Neural cell (in vitro differentiated cells): ENCODE results near the gene SMR3A. TPM values are rescaled to one million over a fixed set of nuclear protein-coding genes. Genes with fewer than 3 reads are reported as not detected.

Experiments
- H2AFZ ChIP-seq: fragments of 200-600, 300-800 bp; sonication (generic), shearing (Covaris generic); 2 replicates; pipeline ENCODE4 v1.6.0; 2014; ENCODE audit warnings: low read depth, mild to moderate bottlenecking, antibody characterized with exemption, low read length, moderate library complexity
- H3F3A ChIP-seq: fragments of 200-600 bp; shearing (Covaris generic); 2 replicates; pipeline ENCODE4 v1.6.1; 2016; ENCODE audit warnings: mild to moderate bottlenecking, moderate library complexity, mixed read lengths, antibody characterized with exemption, low read length; ENCODE audit not compliant: insufficient read depth, poor library complexity, severe bottlenecking
- H3K27ac ChIP-seq: fragments of 200-600, 300-800 bp; sonication (generic), shearing (Covaris generic); 2 replicates; pipeline ENCODE4 v1.5.1; 2014; ENCODE audit warnings: mild to moderate bottlenecking, low read length, moderate library complexity
- H3K27me3 ChIP-seq: fragments of 300-800, 200-600 bp; sonication (generic), shearing (Covaris generic); 2 replicates; pipeline ENCODE4 v1.6.0; 2014; ENCODE audit warnings: mild to moderate bottlenecking, low read depth, low read length, moderate library complexity; ENCODE audit not compliant: insufficient read depth
- H3K36me3 ChIP-seq: fragments of 300-800, 200-600 bp; sonication (generic), shearing (Covaris generic); 2 replicates; pipeline ENCODE4 v1.5.1; 2014; ENCODE audit warnings: mild to moderate bottlenecking, antibody characterized with exemption, low read length, moderate library complexity; ENCODE audit not compliant: insufficient read depth
- H3K4me2 ChIP-seq: fragments of 300-800, 200-600 bp; sonication (generic), shearing (Covaris generic); 2 replicates; pipeline ENCODE4 v1.6.0; 2014; ENCODE audit warnings: mild to moderate bottlenecking, low read length
- H3K4me3 ChIP-seq: fragments of 300-800, 200-600 bp; sonication (generic), shearing (Covaris generic); 2 replicates; pipeline ENCODE4 v1.5.1; 2014; ENCODE audit warnings: mild to moderate bottlenecking, low read length, moderate library complexity
- H3K79me2 ChIP-seq: fragments of 200-600 bp; shearing (Covaris generic); replicated peaks from 2 replicates; pipeline ENCODE4 v1.6.0; 2014; ENCODE audit warnings: mild to moderate bottlenecking, low read length, moderate library complexity; ENCODE audit not compliant: insufficient read depth
- H3K9ac ChIP-seq: fragments of 300-800, 200-600 bp; sonication (generic), shearing (Covaris generic); 2 replicates; pipeline ENCODE4 v1.6.1; 2016; ENCODE audit warnings: mild to moderate bottlenecking, low read length, mixed read lengths
- H3K9me2 ChIP-seq: fragments of 200-600 bp; shearing (Covaris generic); 2 replicates; pipeline ENCODE4 v1.6.1; 2016; ENCODE audit warnings: mild to moderate bottlenecking, low read length, mixed read lengths; ENCODE audit not compliant: insufficient read depth
- H3K9me3 ChIP-seq: fragments of 200-600, 300-800 bp; sonication (generic), shearing (Covaris generic); 2 replicates; pipeline ENCODE4 v1.6.1; 2016; ENCODE audit warnings: mild to moderate bottlenecking, mixed run types, low read length, moderate library complexity, mixed read lengths
- H4K20me1 ChIP-seq: fragments of 200-600 bp; shearing (Covaris generic); 2 replicates; pipeline ENCODE4 v1.6.1; 2016; ENCODE audit warnings: mild to moderate bottlenecking, mixed run types; ENCODE audit not compliant: insufficient read depth
- CTCF ChIP-seq: fragments of 450-650 bp; IDR thresholded peaks from 2 replicates; pipeline ENCODE4 v1.5.1; 2014; ENCODE audit warnings: antibody characterized with exemption, mild to moderate bottlenecking, moderate library complexity; ENCODE audit not compliant: poor library complexity, severe bottlenecking
- EP300 ChIP-seq: fragments of 450-650 bp; conservative IDR thresholded peaks from 2 replicates; pipeline ENCODE4 v1.6.1; 2014; ENCODE audit warnings: antibody characterized with exemption, mild to moderate bottlenecking, moderate library complexity; ENCODE audit not compliant: poor library complexity, severe bottlenecking
- EZH2 ChIP-seq: fragments of 200-600, 300-800 bp; shearing (Covaris generic), sonication (generic); IDR thresholded peaks from 2 replicates; pipeline ENCODE4 v1.6.1; 2014; ENCODE audit warnings: antibody characterized with exemption, low read length, borderline replicate concordance, mild to moderate bottlenecking; ENCODE audit not compliant: insufficient read depth, poor library complexity, severe bottlenecking
- MXI1 ChIP-seq: fragments of 450-650 bp; conservative IDR thresholded peaks from 2 replicates; pipeline ENCODE4 v1.6.1; 2014; ENCODE audit warnings: antibody characterized with exemption, mild to moderate bottlenecking; ENCODE audit not compliant: poor library complexity, severe bottlenecking
- POLR2AphosphoS5 ChIP-seq: IDR thresholded peaks from 2 replicates; pipeline ENCODE4 v1.6.1; 2012
- RAD21 ChIP-seq: fragments of 450-650 bp; conservative IDR thresholded peaks from 2 replicates; pipeline ENCODE4 v1.6.1; 2014; ENCODE audit warnings: antibody characterized with exemption, mild to moderate bottlenecking, moderate library complexity
- REST ChIP-seq: IDR thresholded peaks from 2 replicates; pipeline ENCODE4 v1.6.1; 2012; ENCODE audit warnings: borderline replicate concordance
- SMC3 ChIP-seq: fragments of 450-650 bp; conservative IDR thresholded peaks from 2 replicates; pipeline ENCODE4 v1.6.1; 2014; ENCODE audit warnings: antibody characterized with exemption, mild to moderate bottlenecking, moderate library complexity; ENCODE audit not compliant: poor library complexity
- TAF1 ChIP-seq: IDR thresholded peaks from 2 replicates; pipeline ENCODE4 v1.6.1; 2012; ENCODE audit warnings: low read depth
- polyA plus RNA-seq: library from polyadenylated mRNA; depleted of rRNA; stranded (reverse); fragments of >200 nt; gene quantifications from 2 replicates; pipeline ENCODE4 v1.2.3, GENCODE V29; 2014

The SMR3A gene
- polyA plus RNA-seq, 1 donor from 2014 or later: not detected

DNA sequence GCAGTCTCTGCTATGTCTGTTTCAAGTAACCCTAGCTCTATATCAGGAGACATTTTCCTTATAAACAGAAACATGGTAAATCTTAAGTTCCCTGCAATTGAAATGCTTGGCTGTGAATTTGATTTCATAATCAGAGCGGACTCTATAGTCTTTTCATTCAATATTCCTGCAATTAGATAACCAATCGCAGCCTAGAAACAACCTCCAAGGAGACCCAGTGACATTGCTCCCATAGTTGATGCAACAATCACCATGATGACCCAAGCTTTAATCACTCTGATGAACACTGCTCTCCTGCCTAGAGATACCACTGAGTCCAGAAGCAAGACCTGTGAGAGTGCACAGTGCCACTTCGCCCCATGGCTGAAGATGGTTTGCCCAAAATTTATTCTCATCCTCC lies 25.9 kb upstream of the SMR3A start, which contains the start of gene CABS1:
Gene CABS1 (plus strand): TSS at position 301 of the 400 bp plus-strand sequence. CDS start 59 bp downstream, at position 360.
- Histone ChIP-seq H3F3A (no peaks in the 10 kb centered on the region), H3K9me2 (no peaks in the 10 kb centered on the region), H3K9ac (no peak within 1 kb of the TSS), H3K27me3 (no peaks in the 10 kb centered on the region), H3K36me3 (no peaks in the 10 kb centered on the region), H3K4me2 (no peak within 1 kb of the TSS), H3K27ac (no peak within 1 kb of the TSS), H2AFZ (no peak within 1 kb of the TSS), H3K4me3 (no peak within 1 kb of the TSS), H3K79me2 (no peaks in the 10 kb centered on the region), H4K20me1 (no peaks in the 10 kb centered on the region), H3K9me3 (no peaks in the 10 kb centered on the region)
- TF ChIP-seq CTCF: no peak
- no peak for TF ChIP-seq REST
- no peak for TF ChIP-seq EP300
- TF ChIP-seq MXI1: no peak
- no peak for TF ChIP-seq SMC3
- TF ChIP-seq TAF1: no peak
- TF ChIP-seq POLR2AphosphoS5: no peak
- TF ChIP-seq RAD21: no peak
- no peak for TF ChIP-seq EZH2

GRCh38 chr4:70336043-70336442 lies 24.5 kb upstream of the SMR3A start:
- Histone ChIP-seq H3K4me2 (no peak overlapping the region), H2AFZ (no peak overlapping the region), H3K79me2 (no peaks in the 10 kb centered on the region), H4K20me1 (no peaks in the 10 kb centered on the region), H3K27ac (no peak overlapping the region), H3K9ac (no peak overlapping the region), H3F3A (no peaks in the 10 kb centered on the region), H3K36me3 (no peaks in the 10 kb centered on the region), H3K27me3 (no peaks in the 10 kb centered on the region), H3K4me3 (no peak overlapping the region), H3K9me2 (no peaks in the 10 kb centered on the region), H3K9me3 (no peaks in the 10 kb centered on the region)
- TF ChIP-seq EZH2 (no peak), POLR2AphosphoS5 (no peak)
